Neural cell (in vitro differentiated cells): ENCODE data around the gene ZC3H8. TPM values are rescaled to one million over a fixed set of nuclear protein-coding genes. Genes with fewer than 3 reads are reported as not detected.

ENCODE experiments used
- H2AFZ ChIP-seq: fragments of 200-600, 300-800 bp; sonication (generic), shearing (Covaris generic); 2 replicates; pipeline ENCODE4 v1.6.0; 2014; ENCODE audit warnings: low read depth, mild to moderate bottlenecking, antibody characterized with exemption, low read length, moderate library complexity
- H3F3A ChIP-seq: fragments of 200-600 bp; shearing (Covaris generic); 2 replicates; pipeline ENCODE4 v1.6.1; 2016; ENCODE audit warnings: mild to moderate bottlenecking, moderate library complexity, mixed read lengths, antibody characterized with exemption, low read length; ENCODE audit not compliant: insufficient read depth, poor library complexity, severe bottlenecking
- H3K27ac ChIP-seq: fragments of 200-600, 300-800 bp; sonication (generic), shearing (Covaris generic); 2 replicates; pipeline ENCODE4 v1.5.1; 2014; ENCODE audit warnings: mild to moderate bottlenecking, low read length, moderate library complexity
- H3K27me3 ChIP-seq: fragments of 300-800, 200-600 bp; sonication (generic), shearing (Covaris generic); 2 replicates; pipeline ENCODE4 v1.6.0; 2014; ENCODE audit warnings: mild to moderate bottlenecking, low read depth, low read length, moderate library complexity; ENCODE audit not compliant: insufficient read depth
- H3K36me3 ChIP-seq: fragments of 300-800, 200-600 bp; sonication (generic), shearing (Covaris generic); 2 replicates; pipeline ENCODE4 v1.5.1; 2014; ENCODE audit warnings: mild to moderate bottlenecking, antibody characterized with exemption, low read length, moderate library complexity; ENCODE audit not compliant: insufficient read depth
- H3K4me2 ChIP-seq: fragments of 300-800, 200-600 bp; sonication (generic), shearing (Covaris generic); 2 replicates; pipeline ENCODE4 v1.6.0; 2014; ENCODE audit warnings: mild to moderate bottlenecking, low read length
- H3K4me3 ChIP-seq: fragments of 300-800, 200-600 bp; sonication (generic), shearing (Covaris generic); 2 replicates; pipeline ENCODE4 v1.5.1; 2014; ENCODE audit warnings: mild to moderate bottlenecking, low read length, moderate library complexity
- H3K79me2 ChIP-seq: fragments of 200-600 bp; shearing (Covaris generic); replicated peaks from 2 replicates; pipeline ENCODE4 v1.6.0; 2014; ENCODE audit warnings: mild to moderate bottlenecking, low read length, moderate library complexity; ENCODE audit not compliant: insufficient read depth
- H3K9ac ChIP-seq: fragments of 300-800, 200-600 bp; sonication (generic), shearing (Covaris generic); 2 replicates; pipeline ENCODE4 v1.6.1; 2016; ENCODE audit warnings: mild to moderate bottlenecking, low read length, mixed read lengths
- H3K9me2 ChIP-seq: fragments of 200-600 bp; shearing (Covaris generic); 2 replicates; pipeline ENCODE4 v1.6.1; 2016; ENCODE audit warnings: mild to moderate bottlenecking, low read length, mixed read lengths; ENCODE audit not compliant: insufficient read depth
- H3K9me3 ChIP-seq: fragments of 200-600, 300-800 bp; sonication (generic), shearing (Covaris generic); 2 replicates; pipeline ENCODE4 v1.6.1; 2016; ENCODE audit warnings: mild to moderate bottlenecking, mixed run types, low read length, moderate library complexity, mixed read lengths
- H4K20me1 ChIP-seq: fragments of 200-600 bp; shearing (Covaris generic); 2 replicates; pipeline ENCODE4 v1.6.1; 2016; ENCODE audit warnings: mild to moderate bottlenecking, mixed run types; ENCODE audit not compliant: insufficient read depth
- CTCF ChIP-seq: fragments of 450-650 bp; IDR thresholded peaks from 2 replicates; pipeline ENCODE4 v1.5.1; 2014; ENCODE audit warnings: antibody characterized with exemption, mild to moderate bottlenecking, moderate library complexity; ENCODE audit not compliant: poor library complexity, severe bottlenecking
- EP300 ChIP-seq: fragments of 450-650 bp; conservative IDR thresholded peaks from 2 replicates; pipeline ENCODE4 v1.6.1; 2014; ENCODE audit warnings: antibody characterized with exemption, mild to moderate bottlenecking, moderate library complexity; ENCODE audit not compliant: poor library complexity, severe bottlenecking
- EZH2 ChIP-seq: fragments of 200-600, 300-800 bp; shearing (Covaris generic), sonication (generic); IDR thresholded peaks from 2 replicates; pipeline ENCODE4 v1.6.1; 2014; ENCODE audit warnings: antibody characterized with exemption, low read length, borderline replicate concordance, mild to moderate bottlenecking; ENCODE audit not compliant: insufficient read depth, poor library complexity, severe bottlenecking
- MXI1 ChIP-seq: fragments of 450-650 bp; conservative IDR thresholded peaks from 2 replicates; pipeline ENCODE4 v1.6.1; 2014; ENCODE audit warnings: antibody characterized with exemption, mild to moderate bottlenecking; ENCODE audit not compliant: poor library complexity, severe bottlenecking
- POLR2AphosphoS5 ChIP-seq: IDR thresholded peaks from 2 replicates; pipeline ENCODE4 v1.6.1; 2012
- RAD21 ChIP-seq: fragments of 450-650 bp; conservative IDR thresholded peaks from 2 replicates; pipeline ENCODE4 v1.6.1; 2014; ENCODE audit warnings: antibody characterized with exemption, mild to moderate bottlenecking, moderate library complexity
- REST ChIP-seq: IDR thresholded peaks from 2 replicates; pipeline ENCODE4 v1.6.1; 2012; ENCODE audit warnings: borderline replicate concordance
- SMC3 ChIP-seq: fragments of 450-650 bp; conservative IDR thresholded peaks from 2 replicates; pipeline ENCODE4 v1.6.1; 2014; ENCODE audit warnings: antibody characterized with exemption, mild to moderate bottlenecking, moderate library complexity; ENCODE audit not compliant: poor library complexity
- TAF1 ChIP-seq: IDR thresholded peaks from 2 replicates; pipeline ENCODE4 v1.6.1; 2012; ENCODE audit warnings: low read depth
- polyA plus RNA-seq: library from polyadenylated mRNA; depleted of rRNA; stranded (reverse); fragments of >200 nt; gene quantifications from 2 replicates; pipeline ENCODE4 v1.2.3, GENCODE V29; 2014

The ZC3H8 gene
- polyA plus RNA-seq, 1 donor from 2014 or later, result 26.5 TPM

- H3K9me3 ChIP-seq, result no peaks in the 10 kb centered on the region
- no peak overlapping the region for H2AFZ ChIP-seq
- no peak for TF ChIP-seq POLR2AphosphoS5
- TF ChIP-seq CTCF, result no peak
- no peak for TF ChIP-seq REST
- TF ChIP-seq EZH2, result no peak
- TF ChIP-seq SMC3, result no peak
- no peak for TF ChIP-seq RAD21
- no peak for TF ChIP-seq TAF1
- TF ChIP-seq EP300, result no peak
- no peak for TF ChIP-seq MXI1
- no peak overlapping the region for H3K4me3 ChIP-seq
- H3K27ac ChIP-seq, result no peak overlapping the region
- H3K9me2 ChIP-seq, result no peaks in the 10 kb centered on the region
- H3F3A ChIP-seq, result no peaks in the 10 kb centered on the region
- H3K79me2 ChIP-seq, result no peaks in the 10 kb centered on the region
- no peaks in the 10 kb centered on the region for H3K36me3 ChIP-seq
- no peaks in the 10 kb centered on the region for H4K20me1 ChIP-seq
- no peak overlapping the region for H3K9ac ChIP-seq
- H3K4me2 ChIP-seq, result no peak overlapping the region
- H3K27me3 ChIP-seq, result no peaks in the 10 kb centered on the region
Observed at GRCh38 chr2:112168422-112169124, 86.3 kb downstream of the ZC3H8 start.

GRCh38 chr2:112166806-112167499, 87.9 kb downstream of the ZC3H8 start:
- H3K27me3 ChIP-seq, result no peaks in the 10 kb centered on the region
- no peak overlapping the region for H3K27ac ChIP-seq
- H3K9me2 ChIP-seq, result no peaks in the 10 kb centered on the region
- H3K79me2 ChIP-seq, result no peaks in the 10 kb centered on the region
- H3K9ac ChIP-seq, result no peak overlapping the region
- no peaks in the 10 kb centered on the region for H4K20me1 ChIP-seq
- no peak overlapping the region for H3K4me2 ChIP-seq
- H3F3A ChIP-seq, result no peaks in the 10 kb centered on the region
- H3K4me3 ChIP-seq, result no peak overlapping the region
- H3K9me3 ChIP-seq, result no peaks in the 10 kb centered on the region
- no peak overlapping the region for H2AFZ ChIP-seq
- no peak for TF ChIP-seq REST
- no peak for TF ChIP-seq EZH2
- TF ChIP-seq EP300, result no peak
- no peak for TF ChIP-seq SMC3
- TF ChIP-seq POLR2AphosphoS5, result no peak
- no peak for TF ChIP-seq RAD21
- no peaks in the 10 kb centered on the region for H3K36me3 ChIP-seq
